HCT116 (cell line): Measurements from ENCODE around the gene NR1D2. TPM values are rescaled to one million over a fixed set of nuclear protein-coding genes. Genes with fewer than 3 reads are reported as not detected.

Source experiments
- ATAC-seq: fragments of 200-7000 bp; cut with Tn5 transposase; 2 replicates; pipeline ENCODE4 v1.9.1; 2020; ENCODE audit warnings: mild to moderate bottlenecking, moderate library complexity
- BruUV-seq: library from RNA; stranded (reverse); fragments of 400-500 nt; replicated peaks from 2 replicates; lab custom pipeline; 2021; lab: Mats Ljungman, UMichigan
- CTCF ChIA-PET: fragments of 300-600 bp; sonication (Branson Sonifier 250); formaldehyde crosslinking; loops from one replicate; lab custom pipeline; 2021; ENCODE audit warnings: antibody characterized with exemption; lab: Charles Lee
- POLR2A ChIA-PET: fragments of 300-600, 350-600 bp; sonication (Branson Sonifier 250); formaldehyde crosslinking; loops from one replicate; lab custom pipeline; 2021; ENCODE audit warnings: antibody characterized with exemption; lab: Charles Lee
- RAD21 ChIA-PET, 2 experiments: fragments of 300-600 bp; sonication (Branson Sonifier 250); formaldehyde crosslinking; loops; one replicate each; lab custom pipeline; 2023; ENCODE audit warnings: low total read pairs in 2 of 2; ENCODE audit not compliant: uncharacterized antibody in 2 of 2, unreplicated experiment in 2 of 2, low non-redundant PET in 1 of 2; lab: Charles Lee
- DNase-seq: peaks from one replicate; pipeline ENCODE4 v3.0.0-alpha.2; 2010; ENCODE audit warnings: low read depth, low spot score
- H2AFZ ChIP-seq: fragments of 200-600 bp; shearing (Covaris generic), sonication (generic); 2 replicates; pipeline ENCODE4 v1.6.1; 2017; ENCODE audit warnings: low read depth, mixed run types, mixed read lengths, antibody characterized with exemption, low read length; ENCODE audit not compliant: poor library complexity, severe bottlenecking
- H3K27ac ChIP-seq: 2 replicates; pipeline ENCODE4 v1.5.1; 2012; ENCODE audit warnings: low read depth, low read length
- H3K27me3 ChIP-seq: fragments of 200-600 bp; sonication (generic); 2 replicates; pipeline ENCODE4 v1.6.1; 2016; ENCODE audit warnings: mixed run types, low read length, mixed read lengths; ENCODE audit not compliant: insufficient read depth
- H3K36me3 ChIP-seq, 2 experiments: fragments of 200-500 bp in 1 of 2; fragments of 200-600 bp in 1 of 2; sonication (Bioruptor generic) in 1 of 2; sonication (generic) in 1 of 2; 2 replicates each; pipeline versions ENCODE4 v1.5.1 to v1.6.1; 2014 to 2016; ENCODE audit warnings: low read length in 2 of 2, inconsistent platforms in 1 of 2, mixed read lengths in 1 of 2, mixed run types in 1 of 2; ENCODE audit not compliant: insufficient read depth in 2 of 2, control insufficient read depth in 1 of 2
- H3K4me1 ChIP-seq, 2 experiments: fragments of 200-600 bp in 1 of 2; sonication (generic) in 1 of 2; 2 replicates each; pipeline versions ENCODE4 v1.5.1 to v1.6.1; 2012 to 2017; ENCODE audit warnings: low read length in 2 of 2, inconsistent platforms in 1 of 2, mild to moderate bottlenecking in 1 of 2, mixed read lengths in 1 of 2, mixed run types in 1 of 2, moderate library complexity in 1 of 2; ENCODE audit not compliant: insufficient read depth in 2 of 2, control insufficient read depth in 1 of 2
- H3K4me2 ChIP-seq: fragments of 200-600 bp; sonication (generic); 2 replicates; pipeline ENCODE4 v1.6.1; 2017; ENCODE audit warnings: mixed run types, low read length, mixed read lengths
- H3K4me3 ChIP-seq, 2 experiments: fragments of 200-600 bp in 1 of 2; sonication (generic) in 1 of 2; replicated peaks in 1 of 2; 2 replicates each; pipeline ENCODE4 v1.5.1; 2011 to 2016; ENCODE audit warnings: low read length in 2 of 2, control low read depth in 1 of 2, low read depth in 1 of 2, mild to moderate bottlenecking in 1 of 2, mixed read lengths in 1 of 2, mixed run types in 1 of 2
- H3K79me2 ChIP-seq: fragments of 200-600 bp; sonication (generic); 2 replicates; pipeline ENCODE4 v1.6.1; 2017; ENCODE audit warnings: mild to moderate bottlenecking, mixed run types, low read length, moderate library complexity, mixed read lengths; ENCODE audit not compliant: insufficient read depth
- H3K9ac ChIP-seq: fragments of 200-600 bp; sonication (generic); 2 replicates; pipeline ENCODE4 v1.6.1; 2016; ENCODE audit warnings: low read length, mixed read lengths
- H3K9me2 ChIP-seq: fragments of 200-600 bp; sonication (generic), shearing (Covaris generic); 2 replicates; pipeline ENCODE4 v1.6.1; 2017; ENCODE audit warnings: mixed run types, mild to moderate bottlenecking, moderate library complexity; ENCODE audit not compliant: insufficient read depth
- H3K9me3 ChIP-seq, 2 experiments: fragments of 200-500 bp in 1 of 2; fragments of 200-600 bp in 1 of 2; sonication (Bioruptor generic) in 1 of 2; sonication (generic) in 1 of 2; 2 replicates each; pipeline ENCODE4 v1.6.1; 2014 to 2017; ENCODE audit warnings: low read length in 2 of 2, mixed read lengths in 2 of 2, inconsistent platforms in 1 of 2, low read depth in 1 of 2, mild to moderate bottlenecking in 1 of 2, mixed run types in 1 of 2, moderate library complexity in 1 of 2; ENCODE audit not compliant: control insufficient read depth in 1 of 2, insufficient read depth in 1 of 2
- H4K20me1 ChIP-seq: fragments of 200-600 bp; sonication (generic), shearing (Covaris generic); 2 replicates; pipeline ENCODE4 v1.6.1; 2017; ENCODE audit warnings: mixed run types, mild to moderate bottlenecking, moderate library complexity; ENCODE audit not compliant: insufficient read depth
- CEBPB ChIP-seq: IDR thresholded peaks from 2 replicates; pipeline ENCODE4 v1.6.1; 2012; ENCODE audit warnings: low read depth
- CTCF ChIP-seq, 3 experiments: fragments of 200-600 bp in 1 of 3; sonication (generic) in 1 of 3; IDR thresholded peaks in 2 of 3; conservative IDR thresholded peaks in 1 of 3; 2 replicates each; pipeline ENCODE4 v1.5.1; 2012 to 2017; ENCODE audit warnings: low read depth in 2 of 3, low read length in 2 of 3, antibody characterized with exemption in 1 of 3, borderline replicate concordance in 1 of 3, control low read depth in 1 of 3, mild to moderate bottlenecking in 1 of 3, mixed read lengths in 1 of 3, mixed run types in 1 of 3, moderate library complexity in 1 of 3; ENCODE audit not compliant: insufficient read depth in 1 of 3
- EGR1 ChIP-seq: IDR thresholded peaks from 2 replicates; pipeline ENCODE4 v1.6.1; 2012; ENCODE audit warnings: low read depth
- EZH2 ChIP-seq: fragments of 200-600 bp; sonication (generic); IDR thresholded peaks from 2 replicates; pipeline ENCODE4 v1.6.1; 2017; ENCODE audit warnings: antibody characterized with exemption, mixed run types
- FOSL1 ChIP-seq: IDR thresholded peaks from 2 replicates; pipeline ENCODE4 v1.6.1; 2012; ENCODE audit warnings: low read depth
- JUND ChIP-seq: IDR thresholded peaks from 2 replicates; pipeline ENCODE4 v1.6.1; 2012
- POLR2AphosphoS5 ChIP-seq: IDR thresholded peaks from 2 replicates; pipeline ENCODE4 v1.6.1; 2011; ENCODE audit warnings: mild to moderate bottlenecking, low read depth, low read length, moderate library complexity
- REST ChIP-seq: IDR thresholded peaks from 2 replicates; pipeline ENCODE4 v1.6.1; 2012; ENCODE audit warnings: low read depth
- SIN3A ChIP-seq: IDR thresholded peaks from 2 replicates; pipeline ENCODE4 v1.6.1; 2012; ENCODE audit warnings: low read depth
- SP1 ChIP-seq: IDR thresholded peaks from 2 replicates; pipeline ENCODE4 v1.6.1; 2012; ENCODE audit warnings: low read depth
- YY1 ChIP-seq: IDR thresholded peaks from 2 replicates; pipeline ENCODE4 v1.6.1; 2011; ENCODE audit warnings: low read length, low read depth, moderate library complexity, mild to moderate bottlenecking; ENCODE audit not compliant: insufficient replicate concordance; ENCODE audit errors: extremely low read depth
- ZBTB33 ChIP-seq: IDR thresholded peaks from 2 replicates; pipeline ENCODE4 v1.6.1; 2011; ENCODE audit warnings: mild to moderate bottlenecking, low read length, moderate library complexity; ENCODE audit not compliant: insufficient replicate concordance; ENCODE audit errors: extremely low read depth
- ZFX ChIP-seq: fragments of 450-650 bp; IDR thresholded peaks from 2 replicates; pipeline ENCODE4 v1.6.1; 2017
- intact Hi-C: fragments of 100-400 bp; cut with micrococcal nuclease; formaldehyde crosslinking; loops from 2 replicates; pipeline ENCODE4 v1.10.0; 2022
- total RNA-seq: library from RNA; stranded (reverse); gene quantifications from one replicate; pipeline ENCODE4 v1.2.1, GENCODE V29; 2021; ENCODE audit not compliant: unreplicated experiment

NR1D2 gene
- total RNA-seq, 1 experiment from 2014 or later = 60.9 TPM

- peaks cover 12 to 13% of the 10 kb centered on the region in 2 experiments for H3K4me1 ChIP-seq
- POLR2A ChIA-PET = no interaction called here
- ATAC-seq = no peak
- no TSS peak for BruUV-seq
- H3K27ac ChIP-seq = no peak overlapping the region
- no peaks in the 10 kb centered on the region for H3K9me2 ChIP-seq
- RAD21 ChIA-PET = no interaction called here
- H3K4me2 ChIP-seq = no peak overlapping the region
- no peak overlapping the region for H3K4me3 ChIP-seq
- DNase-seq = no peak
- TF ChIP-seq SIN3A (no peak), YY1 (no peak), CEBPB (no peak), ZFX (no peak), FOSL1 (no peak), SP1 (no peak), EZH2 (no peak)
- CTCF ChIA-PET = no interaction called here
- H3K79me2 ChIP-seq = no peaks in the 10 kb centered on the region
- H3K9ac ChIP-seq = no peak overlapping the region
- H2AFZ ChIP-seq = no peak overlapping the region
- no peaks in the 10 kb centered on the region for H3K36me3 ChIP-seq
- intact Hi-C loops = no loop called here
- H4K20me1 ChIP-seq = no peaks in the 10 kb centered on the region
- H3K27me3 ChIP-seq = no peaks in the 10 kb centered on the region
- H3K9me3 ChIP-seq = no peaks in the 10 kb centered on the region
Observed at GRCh38 chr3:23932571-23932970, 12.5 kb upstream of the NR1D2 start.

GRCh38 chr3:23934253-23934652 is 10.8 kb upstream of the NR1D2 start:
- POLR2A ChIA-PET = no interaction called here
- no peak for ATAC-seq
- CTCF ChIA-PET = no interaction called here

More at GRCh38 chr3:23934253-23934652, 10.8 kb upstream of the NR1D2 start:
- TF ChIP-seq ZBTB33 = no peak
- no peak for TF ChIP-seq EGR1
- TF ChIP-seq EZH2 = no peak
- no peak for TF ChIP-seq CTCF (IDR thresholded peaks at IDR 0.05 in 2 of 3, conservative IDR thresholded peaks at IDR 0.05 in 1 of 3; ENCODE audit: borderline replicate concordance in 1 of 3, insufficient read depth in 1 of 3, low read depth in 2 of 3, low read length in 2 of 3)
- TF ChIP-seq REST = no peak
- TF ChIP-seq JUND = no peak
- TF ChIP-seq POLR2AphosphoS5 = no peak
- TF ChIP-seq ZFX = no peak
- no peak overlapping the region for H3K27ac ChIP-seq
- no peaks in the 10 kb centered on the region for H3K9me3 ChIP-seq
- H3K9me2 ChIP-seq = no peaks in the 10 kb centered on the region
- RAD21 ChIA-PET = no interaction called here
- H3K79me2 ChIP-seq = no peaks in the 10 kb centered on the region
- no peak for DNase-seq
- H2AFZ ChIP-seq = no peak overlapping the region
- H3K27me3 ChIP-seq = no peaks in the 10 kb centered on the region
- H4K20me1 ChIP-seq = no peaks in the 10 kb centered on the region
- no peaks in the 10 kb centered on the region for H3K36me3 ChIP-seq
- intact Hi-C loops = no loop called here
- H3K4me3 ChIP-seq = no peak overlapping the region
- H3K9ac ChIP-seq = no peak overlapping the region
- H3K4me1 ChIP-seq = no peaks in the 10 kb centered on the region
- no peak overlapping the region for H3K4me2 ChIP-seq
- no TSS peak for BruUV-seq
